Measurements from ENCODE around the gene LBX1.

The LBX1 gene

GRCh38 chr10:101225846-101226421 lies 3.3 kb downstream of the LBX1 start:
- no peak for DNase-seq (ENCODE audit: low read depth)
- no peak overlapping the region for H3K4me3 ChIP-seq (ENCODE audit: control insufficient read depth, low read depth, low read length)
- TF ChIP-seq CTCF (conservative IDR thresholded peaks at IDR 0.05; ENCODE audit: control insufficient read depth, insufficient read depth, low read depth, low read length): no peak

- TF ChIP-seq CTCF (conservative IDR thresholded peaks at IDR 0.05; ENCODE audit: control insufficient read depth, insufficient read depth, low read depth, low read length): no peak
- no peak for DNase-seq (ENCODE audit: low read depth)
- H3K4me3 ChIP-seq (ENCODE audit: control insufficient read depth, low read depth, low read length): no peak overlapping the region
Measured at GRCh38 chr10:101224910-101225823, 4.1 kb downstream of the LBX1 start.

GRCh38 chr10:101224060-101224909 lies 5.0 kb downstream of the LBX1 start:
- H3K4me3 ChIP-seq (ENCODE audit: control insufficient read depth, low read depth, low read length): no peak overlapping the region
- TF ChIP-seq CTCF (conservative IDR thresholded peaks at IDR 0.05; ENCODE audit: control insufficient read depth, insufficient read depth, low read depth, low read length): no peak
- no peak for DNase-seq (ENCODE audit: low read depth)

- no peak for DNase-seq (ENCODE audit: low read depth)
- no peak overlapping the region for H3K4me3 ChIP-seq (ENCODE audit: control insufficient read depth, low read depth, low read length)
- no peak for TF ChIP-seq CTCF (conservative IDR thresholded peaks at IDR 0.05; ENCODE audit: control insufficient read depth, insufficient read depth, low read depth, low read length)
Measured at GRCh38 chr10:101223274-101224059, 5.8 kb downstream of the LBX1 start.

GRCh38 chr10:101222683-101223273 lies 6.5 kb downstream of the LBX1 start:
- TF ChIP-seq CTCF (conservative IDR thresholded peaks at IDR 0.05; ENCODE audit: control insufficient read depth, insufficient read depth, low read depth, low read length): no peak
- H3K4me3 ChIP-seq (ENCODE audit: control insufficient read depth, low read depth, low read length): peak overlapping the region; percentile 7
- DNase-seq (ENCODE audit: low read depth): no peak
